Measurements from ENCODE around the gene LY6G6C.

LY6G6C gene, protein sequence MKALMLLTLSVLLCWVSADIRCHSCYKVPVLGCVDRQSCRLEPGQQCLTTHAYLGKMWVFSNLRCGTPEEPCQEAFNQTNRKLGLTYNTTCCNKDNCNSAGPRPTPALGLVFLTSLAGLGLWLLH

DNA sequence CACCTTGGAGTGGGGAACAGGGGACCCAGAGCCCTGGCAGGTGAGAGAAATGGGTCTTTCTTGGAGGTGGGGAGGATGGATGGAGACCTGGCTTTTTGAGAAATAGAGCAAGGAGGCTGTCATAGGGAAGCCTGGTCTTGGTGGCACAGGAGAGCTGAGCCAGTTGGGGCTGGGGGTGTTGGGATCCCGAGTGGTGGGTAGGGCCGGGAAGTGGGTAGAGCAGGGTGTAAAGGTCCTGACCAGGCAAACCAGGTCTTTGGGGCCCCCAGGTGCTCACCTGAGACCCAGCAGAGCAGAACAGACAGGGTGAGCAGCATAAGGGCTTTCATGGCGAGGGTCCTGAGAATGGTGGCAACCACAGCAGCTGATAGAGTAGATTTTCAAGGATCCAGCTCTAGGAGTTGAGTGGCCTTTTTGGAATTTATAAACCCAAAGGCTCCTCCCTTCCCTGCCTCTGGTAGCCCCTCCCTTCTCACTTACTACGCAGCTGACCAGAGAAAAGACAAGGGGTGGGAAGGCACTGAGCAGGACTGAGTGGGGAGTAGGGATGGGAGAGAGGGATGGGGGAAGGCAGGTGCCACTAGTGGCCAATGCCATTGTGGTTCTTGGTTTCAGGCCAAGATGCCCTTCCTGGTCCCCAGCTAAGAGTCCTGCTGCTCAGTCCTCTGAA, at the start of gene LY6G6C:
TSS of gene LY6G6C (minus strand) at position 396 of the 670 bp plus-strand sequence. CDS start at position 329, 67 bp downstream.
- DNase-seq = no peak

DNA sequence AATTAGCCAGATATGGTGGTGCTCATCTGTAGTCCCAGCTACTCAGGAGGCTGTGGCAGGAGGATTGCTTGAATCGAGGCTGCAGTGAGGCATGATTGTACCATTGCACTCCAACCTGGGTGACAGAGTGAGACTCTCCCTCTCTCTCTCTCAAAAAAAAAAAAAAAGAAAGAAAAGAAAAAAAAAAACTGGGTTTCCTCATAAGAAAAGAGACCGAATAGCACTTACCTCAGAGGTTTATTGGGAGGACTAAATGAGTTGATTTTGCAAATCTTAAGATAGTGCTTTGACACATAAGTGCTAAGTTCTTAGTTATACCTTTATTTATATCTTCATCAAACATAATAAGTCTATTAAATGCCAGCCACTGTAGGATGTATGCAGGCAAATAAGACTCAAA, 49.3 kb upstream of the LY6G6C start:
- DNase-seq = no peak

DNA sequence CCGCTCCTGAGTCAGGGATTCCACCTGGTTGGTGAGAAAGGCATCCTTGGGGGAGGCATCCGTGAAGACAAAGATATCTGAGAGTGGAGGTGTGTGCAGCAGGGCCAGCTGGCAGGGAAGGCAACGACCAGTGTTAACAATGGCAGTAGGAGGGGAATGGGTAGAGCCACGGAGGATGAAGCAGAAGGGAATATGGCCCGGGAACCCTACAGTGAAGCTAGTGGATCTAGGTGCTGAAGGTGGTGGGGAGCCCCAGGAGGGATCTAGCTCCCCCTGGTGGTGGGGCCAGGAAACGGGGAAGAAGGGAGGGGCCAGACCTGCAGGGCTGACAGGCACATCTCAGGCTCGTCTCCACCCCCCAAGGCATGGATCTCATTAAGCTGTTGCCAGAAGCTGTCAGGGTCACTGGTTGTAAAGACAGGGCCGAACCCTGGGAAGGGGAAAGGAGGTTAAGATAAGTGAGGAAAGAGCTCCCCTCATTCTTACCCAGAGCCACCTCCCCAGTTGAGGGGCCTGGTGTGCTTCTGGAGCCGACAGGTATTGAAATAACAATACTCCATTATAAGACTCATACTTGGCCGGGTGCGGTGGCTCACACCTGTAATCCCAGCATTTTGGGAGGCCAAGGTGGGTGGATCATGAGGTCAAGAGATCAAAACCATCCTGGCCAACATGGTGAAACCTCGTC, 48.3 kb upstream of the LY6G6C start:
- DNase-seq = peak; percentile 33

DNA sequence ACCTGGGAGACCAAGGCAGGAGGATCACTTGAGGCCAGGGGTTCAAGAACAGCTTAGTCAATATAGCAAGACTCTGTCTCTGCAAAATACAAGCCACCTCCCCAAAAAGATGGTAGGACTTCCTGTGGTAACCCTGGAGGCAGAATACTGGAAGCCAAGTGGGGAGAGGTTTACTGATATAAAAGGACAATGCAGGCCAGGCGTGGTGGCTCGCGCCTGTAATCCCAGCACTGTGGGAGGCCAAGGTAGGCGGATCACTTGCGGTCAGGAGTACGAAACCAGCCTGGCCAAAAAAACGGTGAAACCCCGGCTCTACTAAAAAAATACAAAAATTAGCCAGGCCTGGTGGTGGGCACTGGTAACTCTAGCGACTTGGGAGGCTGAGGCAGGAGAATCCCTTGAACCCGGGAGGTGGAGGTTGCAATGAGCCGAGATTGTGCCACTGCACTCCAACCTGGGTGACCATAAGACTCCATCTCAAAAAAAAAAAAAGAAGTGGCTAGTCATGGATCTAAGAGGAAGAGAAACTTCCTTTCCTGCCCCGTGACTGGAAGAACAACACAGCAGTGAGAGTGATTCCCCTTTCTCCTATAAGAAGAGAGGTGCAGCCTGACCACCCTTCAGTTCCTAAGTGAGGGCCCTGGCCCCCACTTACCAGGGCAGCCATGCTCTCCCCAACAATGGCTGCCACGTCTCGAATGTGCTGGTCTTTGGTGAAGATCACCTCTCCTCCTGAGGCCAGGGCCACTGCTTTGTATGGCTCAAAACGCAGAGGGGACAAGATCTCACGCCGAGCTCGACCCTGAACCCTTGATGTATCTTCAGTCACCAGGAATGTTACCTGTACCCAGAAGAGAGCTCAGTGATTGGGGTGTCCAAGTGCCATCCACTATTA, 47.1 kb upstream of the LY6G6C start:
- DNase-seq = no peak

DNA sequence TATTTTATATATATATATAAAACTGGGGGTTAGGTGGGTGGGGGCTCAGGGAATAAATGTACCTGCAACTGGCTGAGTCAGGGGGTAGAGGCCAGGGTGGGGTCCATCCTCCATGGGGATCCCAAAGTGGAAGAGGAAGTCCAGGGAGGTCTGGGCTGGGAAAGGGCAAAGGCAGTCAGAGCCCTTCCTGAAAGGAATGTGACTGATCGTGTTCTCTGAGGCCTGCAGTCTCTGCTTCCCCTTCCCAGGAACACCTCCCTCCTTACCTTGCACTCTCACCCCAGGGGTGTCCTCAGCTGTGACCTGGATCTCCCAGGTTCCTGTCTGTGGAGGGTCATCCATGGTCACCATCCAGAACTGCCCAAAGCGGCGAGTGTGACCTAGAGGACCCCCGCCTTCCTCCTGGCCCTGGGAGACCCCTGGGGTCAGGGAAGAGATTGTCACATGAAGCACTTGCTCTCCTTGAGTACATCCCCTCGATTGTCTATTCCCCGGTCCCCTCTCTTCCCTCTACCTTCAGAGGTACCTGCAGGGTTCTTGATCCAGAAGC, 45.6 kb upstream of the LY6G6C start:
- DNase-seq = no peak

DNA sequence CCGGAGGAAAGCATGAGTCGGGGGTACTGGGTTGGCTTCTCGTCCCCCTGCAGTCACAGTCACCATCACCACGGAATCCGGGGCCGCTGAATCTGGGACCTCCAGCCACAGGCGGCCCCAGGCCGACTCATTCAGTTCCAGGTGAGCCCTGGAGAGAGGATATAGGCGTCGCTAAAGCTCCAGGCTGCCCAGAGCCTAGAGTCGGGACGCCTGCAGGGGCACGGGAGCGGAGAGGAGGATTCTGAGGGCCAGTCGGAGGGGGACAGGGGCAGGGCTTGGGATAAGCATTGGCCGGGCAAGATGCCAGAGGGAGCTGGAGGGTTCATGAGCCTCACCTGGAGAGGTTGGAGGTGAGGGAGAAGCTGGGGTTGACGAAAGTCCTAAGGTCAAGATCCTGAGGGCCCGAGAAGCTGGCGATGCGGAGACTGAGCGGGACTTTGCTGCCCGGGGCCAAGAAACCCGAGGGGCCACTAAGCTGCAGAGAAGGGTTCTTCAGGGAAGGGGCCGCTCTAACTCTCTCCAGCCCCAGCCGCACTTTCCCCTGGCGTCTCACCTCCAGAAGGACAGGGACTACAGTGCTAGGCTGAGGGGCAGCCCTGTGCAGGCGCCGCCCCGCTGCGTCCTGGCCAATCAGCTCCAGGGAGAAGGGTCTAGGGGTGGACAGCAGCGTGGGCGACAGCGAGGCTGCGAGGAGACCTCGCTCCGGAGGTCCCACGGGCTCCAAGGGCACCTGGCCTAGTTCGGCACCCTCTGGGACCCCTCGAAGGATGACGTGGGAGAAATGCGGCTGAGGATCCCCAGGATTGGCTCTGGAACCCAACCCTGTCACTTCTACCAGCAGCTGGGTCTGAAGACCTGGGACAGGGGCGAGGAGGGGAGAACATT, 44.6 kb upstream of the LY6G6C start:
- no peak for DNase-seq

DNA sequence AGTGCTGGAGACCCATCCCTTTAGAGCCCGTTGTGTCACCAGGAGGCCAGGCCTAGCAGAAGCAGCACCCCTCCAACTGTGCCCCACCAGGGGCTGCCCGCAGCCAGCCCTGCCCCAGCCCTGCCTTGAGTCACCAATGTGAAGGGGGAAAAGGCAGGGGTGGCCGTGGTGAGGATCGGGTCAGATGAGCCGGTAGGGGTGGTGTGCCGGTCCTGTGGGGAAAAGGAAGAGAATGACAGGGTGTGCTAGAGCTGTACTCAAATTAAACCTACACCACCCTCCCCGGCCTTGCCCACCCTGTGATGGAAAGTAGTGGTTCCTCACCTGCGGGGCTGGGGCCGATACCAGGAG, 44.0 kb upstream of the LY6G6C start:
- DNase-seq = no peak

DNA sequence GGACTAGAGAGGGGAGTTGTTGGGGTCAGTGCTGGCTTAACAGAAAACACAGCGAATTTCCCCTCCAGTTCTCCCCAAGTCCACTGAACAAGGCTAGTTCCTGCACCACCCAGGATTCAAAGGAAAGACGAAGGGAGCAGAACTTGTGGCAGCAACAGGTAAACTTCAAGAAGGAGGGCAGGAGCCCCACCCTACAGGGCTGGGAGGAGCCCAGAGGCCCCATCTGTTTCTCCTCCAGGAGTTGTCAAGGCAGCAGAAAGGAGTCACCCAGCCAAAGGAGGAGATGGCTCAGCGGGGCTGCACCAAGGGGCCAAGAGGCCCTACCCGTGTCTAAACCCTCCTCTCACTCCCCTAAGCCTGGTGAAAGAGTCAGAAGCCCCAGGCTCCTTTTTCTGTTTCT, 42.7 kb upstream of the LY6G6C start:
- DNase-seq = no peak

DNA sequence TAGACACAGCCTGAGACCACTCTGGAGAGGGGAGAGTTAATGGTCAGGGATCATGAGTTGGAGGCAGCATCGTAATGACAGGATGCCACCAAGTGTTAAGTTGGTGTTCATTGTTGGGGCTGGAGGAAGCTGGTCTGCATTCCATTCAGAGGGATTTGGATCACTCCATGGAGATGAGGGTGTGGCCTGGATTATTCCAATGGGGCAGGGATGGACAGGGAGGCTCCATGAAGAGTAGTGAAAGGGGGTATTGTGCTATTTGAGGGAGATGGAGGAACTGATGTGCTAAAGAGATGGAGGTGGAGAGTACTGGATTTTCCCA, 42.0 kb upstream of the LY6G6C start:
- DNase-seq = no peak

DNA sequence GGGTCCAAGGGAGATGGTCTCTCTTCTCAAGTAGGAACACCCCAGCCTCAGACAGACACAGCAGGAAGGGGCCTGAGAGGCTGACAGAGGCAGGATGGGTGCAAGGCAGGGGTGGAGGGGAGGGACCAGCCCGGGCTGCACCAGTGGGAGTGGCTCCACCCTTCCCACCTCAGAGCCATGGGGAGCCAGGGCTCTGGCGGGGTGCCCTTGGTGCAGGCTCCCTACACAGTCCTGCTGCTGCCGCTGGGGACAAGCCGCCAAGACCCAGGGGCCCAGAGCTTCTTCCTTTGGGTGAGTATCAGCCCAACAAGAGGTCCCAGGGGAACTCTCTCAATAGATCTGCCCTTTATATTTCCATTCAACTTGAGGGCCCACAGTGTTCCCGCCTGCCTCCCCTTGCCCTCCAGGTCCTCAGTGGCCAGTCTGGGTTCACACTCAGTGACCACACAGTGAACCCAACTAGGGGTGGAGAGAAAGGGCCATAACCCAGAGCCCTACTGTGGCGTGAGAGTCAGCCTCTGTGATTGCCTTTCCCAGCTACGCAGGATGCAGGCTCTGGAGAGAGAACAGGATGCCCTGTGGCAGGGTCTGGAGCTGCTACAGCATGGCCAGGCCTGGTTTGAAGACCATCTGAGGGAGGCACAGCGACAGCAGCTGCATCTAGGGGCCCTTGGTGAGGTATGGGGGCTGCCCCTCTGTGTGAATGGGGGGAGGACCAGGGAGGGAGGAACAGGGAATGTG, 41.5 kb upstream of the LY6G6C start:
- DNase-seq = no peak

DNA sequence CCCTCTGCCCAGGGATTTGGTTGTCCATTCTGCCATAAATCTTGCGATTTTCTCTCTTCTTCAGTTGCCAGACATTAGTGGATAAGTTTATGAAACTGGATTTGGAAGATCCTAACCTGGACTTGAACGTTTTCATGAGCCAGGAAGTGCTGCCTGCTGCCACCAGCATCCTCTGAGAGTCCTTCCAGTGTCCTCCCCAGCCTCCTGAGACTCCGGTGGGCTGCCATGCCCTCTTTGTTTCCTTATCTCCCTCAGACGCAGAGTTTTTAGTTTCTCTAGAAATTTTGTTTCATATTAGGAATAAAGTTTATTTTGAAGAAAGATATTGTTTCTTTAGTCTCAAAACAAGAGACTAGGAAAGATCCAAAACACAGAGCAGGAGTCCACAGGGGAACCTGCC, 40.8 kb upstream of the LY6G6C start, which contains the start of gene SAPCD1:
TSS of gene SAPCD1 (plus strand) at position 301 of the 400 bp plus-strand sequence. CDS start 399 bp downstream, outside the sequence.
- DNase-seq = no peak

DNA sequence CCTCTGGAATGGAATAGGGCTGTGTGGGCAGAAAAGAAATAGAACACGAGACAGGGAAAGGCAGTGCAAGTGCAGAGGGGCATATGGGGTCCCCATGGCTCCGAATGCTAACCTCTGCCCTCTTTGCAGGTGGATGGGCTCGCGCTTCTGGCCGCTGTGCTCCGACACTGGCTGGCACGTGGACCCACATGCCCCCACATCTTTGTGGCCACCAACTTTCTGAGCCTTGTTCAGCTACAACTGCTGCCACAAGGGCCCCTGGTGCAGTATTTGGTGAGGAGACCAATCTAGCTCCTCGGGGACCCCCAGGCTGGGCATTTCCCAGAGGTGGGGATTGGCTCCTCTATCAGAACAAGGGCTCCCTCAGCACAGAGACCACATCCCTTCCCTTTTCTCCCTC, 39.8 kb upstream of the LY6G6C start:
- no peak for DNase-seq

DNA sequence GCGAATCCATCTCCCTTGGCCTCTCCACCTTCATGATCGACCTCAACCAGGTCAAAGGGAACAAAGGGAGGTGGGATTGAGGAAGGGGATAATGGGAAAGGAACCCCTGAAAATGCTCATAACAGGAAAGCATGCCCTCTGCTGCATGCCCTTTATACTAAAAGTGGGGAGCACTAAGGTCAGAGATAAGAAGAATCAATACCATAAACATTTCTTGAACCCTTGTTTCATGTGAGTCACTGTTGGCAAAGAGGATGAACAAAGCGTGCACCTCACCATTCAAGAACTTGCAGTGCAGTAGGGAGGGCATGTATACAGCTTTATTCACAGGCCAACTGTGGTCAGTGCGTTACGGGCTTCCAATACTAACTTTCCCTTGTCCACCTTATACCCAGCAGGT, 39.2 kb upstream of the LY6G6C start:
- DNase-seq = no peak

DNA sequence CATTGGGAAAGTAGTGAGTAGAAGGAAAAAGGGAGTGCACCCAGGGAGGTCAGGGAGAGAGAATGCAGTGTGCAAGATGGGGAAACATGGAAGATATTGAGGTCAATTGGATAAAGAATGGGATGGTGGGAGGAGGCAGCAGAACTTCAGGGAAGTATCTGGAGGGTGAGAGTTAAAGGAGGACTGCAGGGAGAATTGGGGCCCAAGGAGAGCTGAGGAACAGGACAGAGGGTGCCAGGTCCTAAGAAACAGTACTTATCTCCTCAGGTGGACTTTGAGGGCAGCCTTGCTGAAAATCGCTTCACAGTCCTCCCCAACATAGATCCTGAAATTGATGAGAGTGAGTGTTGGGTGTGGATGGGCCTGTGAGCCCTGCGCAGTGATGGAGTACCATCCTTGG, 36.7 kb upstream of the LY6G6C start:
- no peak for DNase-seq

DNA sequence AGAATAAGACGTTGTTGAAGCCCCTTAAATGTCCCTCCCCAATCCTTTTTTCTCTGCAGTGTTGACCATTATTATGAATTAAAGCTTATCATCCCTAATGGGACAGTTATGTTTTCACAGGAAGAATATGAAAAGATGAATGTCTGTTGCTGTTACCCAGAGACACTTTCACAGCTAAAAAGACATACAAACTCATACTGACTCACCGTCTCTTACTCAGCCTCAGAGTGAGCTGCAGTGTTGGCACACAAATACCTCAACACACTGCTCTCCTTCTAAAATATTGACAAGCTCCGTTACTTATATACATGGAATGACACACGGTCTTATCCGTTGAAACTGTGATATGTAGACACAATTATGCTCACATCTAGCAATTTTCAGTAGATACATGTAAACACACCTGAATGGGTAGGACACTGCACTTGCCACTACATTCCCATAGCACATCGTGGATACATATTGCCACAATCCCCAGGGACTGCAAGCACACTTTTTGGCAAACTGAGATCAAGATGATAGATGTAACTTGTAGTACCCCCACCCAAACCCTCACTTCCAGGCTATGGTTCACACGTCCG, 31.3 kb upstream of the LY6G6C start:
- DNase-seq = no peak

DNA sequence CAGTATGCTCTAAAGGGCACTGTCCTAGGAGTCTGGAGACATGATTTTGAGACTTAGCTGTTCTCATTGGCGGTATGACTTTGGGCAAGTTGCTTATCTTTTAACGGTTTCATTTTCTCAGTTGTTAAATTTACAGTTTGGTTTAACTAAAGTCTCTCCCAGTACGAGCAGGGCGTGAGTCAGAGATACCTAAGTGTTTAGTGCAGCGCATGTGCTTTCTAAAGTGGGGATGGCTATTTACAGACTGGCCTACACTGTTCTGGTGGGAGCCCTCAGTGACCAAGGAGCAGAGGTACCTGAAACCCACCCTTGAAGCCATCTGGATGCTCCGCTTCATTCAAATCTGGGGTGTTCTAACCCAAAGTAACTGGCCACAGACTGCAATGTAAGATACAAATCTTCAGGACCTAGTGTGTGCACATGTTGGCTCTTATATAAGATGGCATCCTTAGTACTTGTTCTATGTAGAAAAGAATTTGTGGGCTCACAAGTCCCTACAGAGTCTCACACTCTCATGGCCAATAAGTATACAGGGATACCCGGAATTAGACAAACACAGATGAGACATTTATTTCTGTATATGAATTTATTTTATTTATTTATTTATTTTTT, 29.0 kb upstream of the LY6G6C start:
- DNase-seq = no peak

DNA sequence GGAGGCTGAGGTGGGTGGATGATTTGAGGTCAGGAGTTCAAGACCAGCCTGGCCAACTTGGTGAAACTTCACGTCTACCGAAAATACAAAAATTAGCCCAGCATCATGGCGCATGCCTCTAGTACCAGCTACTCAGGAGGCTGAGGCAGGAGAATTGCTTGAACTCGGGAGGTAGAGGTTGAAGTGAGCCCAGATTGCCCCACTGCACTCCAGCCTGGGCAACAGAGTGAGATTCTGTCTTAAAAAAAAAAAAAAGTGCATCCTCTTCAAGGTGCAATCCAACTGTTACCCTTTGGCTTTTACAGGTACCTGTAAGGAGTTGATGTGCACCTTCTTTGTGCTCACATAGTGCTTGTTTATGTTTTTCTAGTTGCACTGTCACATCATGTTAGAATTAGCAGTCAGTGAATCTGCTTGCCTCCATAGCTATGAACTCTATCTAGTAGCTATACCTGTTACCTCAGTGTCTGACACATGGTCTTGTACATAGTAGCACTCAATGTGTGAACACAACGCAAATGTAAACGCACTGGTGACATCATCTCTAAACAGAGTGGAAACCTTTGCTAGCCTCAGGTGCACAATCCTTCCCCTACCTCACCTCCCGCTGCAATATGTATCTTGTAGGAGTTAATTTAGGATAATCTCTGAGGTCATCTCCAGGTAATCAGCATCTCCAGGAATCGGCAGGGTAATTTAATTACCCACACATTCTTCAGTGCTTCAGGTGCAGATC, 27.9 kb upstream of the LY6G6C start:
- DNase-seq = no peak

DNA sequence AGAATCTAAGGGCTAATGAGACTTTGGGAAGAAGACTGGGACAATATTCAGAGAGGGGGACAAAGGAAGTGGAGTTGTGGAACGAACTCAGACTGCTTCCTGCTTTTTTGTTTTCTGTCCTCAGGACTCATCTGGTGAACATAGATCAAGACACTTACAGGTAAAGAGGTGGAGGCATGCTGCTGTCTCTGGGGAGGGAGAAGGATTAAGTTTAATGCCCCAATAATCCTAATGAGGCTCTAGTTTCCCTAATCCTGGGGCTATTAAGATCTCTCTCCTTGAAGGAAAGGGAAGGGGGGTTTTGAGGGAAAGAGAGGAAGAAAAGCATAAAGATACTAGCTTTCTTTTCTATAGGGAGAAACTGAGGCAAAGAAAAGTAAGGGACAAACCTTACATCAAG, 22.9 kb upstream of the LY6G6C start:
- no peak for DNase-seq

DNA sequence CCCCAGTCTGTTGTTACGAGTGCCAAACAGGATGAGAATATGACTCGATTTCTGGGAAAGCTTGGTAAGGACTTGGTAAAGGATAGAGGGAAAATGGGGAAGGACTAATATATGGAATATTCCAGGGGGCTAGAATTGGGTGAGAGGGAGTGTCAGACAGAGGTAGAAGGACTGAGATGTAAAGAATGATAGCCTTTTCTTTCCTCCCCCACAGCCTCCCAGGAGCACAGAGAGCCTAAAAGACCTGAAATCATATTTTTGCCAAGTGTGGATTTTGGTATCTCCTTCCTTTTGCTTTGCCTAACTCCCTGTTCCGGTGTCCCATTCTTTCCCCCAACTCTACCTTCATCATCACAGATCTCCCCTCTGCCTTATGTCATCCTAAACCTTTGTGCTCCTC, 21.3 kb upstream of the LY6G6C start:
- DNase-seq = no peak

DNA sequence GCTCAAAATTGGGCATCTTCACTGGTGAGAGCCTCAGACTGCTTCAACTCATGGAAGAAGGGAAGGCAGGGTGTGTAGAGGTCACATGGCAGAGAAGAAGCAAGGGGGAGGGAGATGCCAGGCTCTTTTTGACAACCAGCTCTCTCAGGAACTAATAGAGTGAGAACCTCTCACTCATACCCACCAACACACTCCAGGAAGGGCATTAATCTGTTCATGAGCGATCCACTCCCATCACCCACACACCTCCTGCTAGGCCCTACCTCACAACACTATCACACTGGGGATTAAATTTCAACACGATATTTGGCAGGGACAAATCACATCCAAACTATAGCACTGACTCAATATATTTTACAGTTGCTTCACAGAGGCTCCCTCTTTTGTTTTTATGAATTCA, 20.3 kb upstream of the LY6G6C start:
- no peak for DNase-seq
